Body of pancreas (tissue), 4 donors: ENCODE measurements around the gene DLGAP1. TPM values are rescaled to one million over a fixed set of nuclear protein-coding genes. Genes with fewer than 3 reads are reported as not detected.

Source experiments
- ATAC-seq: fragments of 150-250 bp; one replicate; pipeline ENCODE4 v1.9.1; 2016
- DNase-seq, 4 donors: peaks; one replicate each; pipeline ENCODE4 v3.0.0-alpha.2; 2019
- H3K27ac ChIP-seq, 4 donors: fragments of 200-600 bp; sonication (generic); 1 replicate in 3 of 4; 2 replicates in 1 of 4; pipeline versions ENCODE4 v1.5.1 to v1.6.1; 2016 to 2019; ENCODE audit warnings: mild to moderate bottlenecking in 1 of 4, mixed read lengths in 1 of 4, moderate library complexity in 1 of 4
- H3K27me3 ChIP-seq, 2 donors: fragments of 200-600 bp; sonication (generic); one replicate each; pipeline ENCODE4 v1.6.0; 2016; ENCODE audit warnings: mild to moderate bottlenecking in 1 of 2
- H3K36me3 ChIP-seq, 2 donors: fragments of 200-600 bp; sonication (generic); replicated peaks in 1 of 2; 2 replicates each; pipeline ENCODE4 v1.5.1; 2016; ENCODE audit warnings: low read depth in 2 of 2; ENCODE audit not compliant: insufficient read depth in 1 of 2
- H3K4me1 ChIP-seq: fragments of 200-600 bp; sonication (generic); one replicate; pipeline ENCODE4 v1.6.0; 2016
- H3K4me3 ChIP-seq, 2 donors: fragments of 200-600 bp; sonication (generic); 1 replicate in 1 of 2; 2 replicates in 1 of 2; pipeline ENCODE4 v1.5.1; 2016 to 2019
- H3K9me3 ChIP-seq, 3 donors: fragments of 200-600 bp; sonication (generic); 1 replicate in 2 of 3; 2 replicates in 1 of 3; pipeline ENCODE4 v1.5.1; 2016
- CTCF ChIP-seq, 7 experiments: fragments of 450-650 bp in 4 of 7; fragments of 200-600 bp in 3 of 7; sonication (generic) in 3 of 7; IDR thresholded peaks; one replicate each; pipeline ENCODE4 v1.5.1; 2016 to 2019; ENCODE audit warnings: antibody characterized with exemption in 7 of 7
- POLR2A ChIP-seq, 3 donors: fragments of 450-650 bp; IDR thresholded peaks; one replicate each; pipeline ENCODE4 v1.6.1; 2016; ENCODE audit warnings: antibody characterized with exemption in 3 of 3, mild to moderate bottlenecking in 2 of 3
- WGBS, 2 donors: methylation state at CpG; one replicate each; pipeline ENCODE4 v1.1.5; 2017; 5-methylcytosine and 5-hydroxymethylcytosine counted together
- intact Hi-C: fragments of 100-400 bp; cut with DNase I; formaldehyde crosslinking; loops from one replicate; pipeline ENCODE4 v1.15.1; 2023
- total RNA-seq, 2 donors: library from RNA; depleted of rRNA; stranded (reverse); fragments of >200 nt; gene quantifications; one replicate each; pipeline ENCODE4 v1.1.0, GENCODE V29; 2016

Gene DLGAP1
- total RNA-seq, 2 donors from 2014 or later: 0.52 to 7.9 TPM

- intact Hi-C loops: loop anchor here (10.0 kb wide), 1 partner anchor 209 kb away; no protein-coding TSS in a partner anchor
- no peaks in the 10 kb centered on the region for H3K36me3 ChIP-seq
- peaks cover 64% of the 10 kb centered on the region for H3K4me1 ChIP-seq
- WGBS, 2 donors: 58 to 61% methylated on average over 10 of the region's 10 CpGs
- peak overlapping the region; percentile 53 to 99 (median 96) for H3K27ac ChIP-seq
- H3K27me3 ChIP-seq: no peaks in the 10 kb centered on the region
- H3K4me3 ChIP-seq: no peak overlapping the region
- TF ChIP-seq CTCF (IDR thresholded peaks at IDR 0.05): no peak
- TF ChIP-seq POLR2A (IDR thresholded peaks at IDR 0.05): peak in 2 of 3 donors; percentile 52 to 66
- ATAC-seq (peak; percentile 54), DNase-seq (peak in 1 of 4 donors; percentile 27)
- H3K9me3 ChIP-seq: no peaks in the 10 kb centered on the region
Measured at GRCh38 chr18:3455907-3456685, 999.0 kb downstream of the DLGAP1 start.

GRCh38 chr18:3455090-3455635 lies 999.9 kb downstream of the DLGAP1 start:
- intact Hi-C loops: loop anchor here (10.0 kb wide), 1 partner anchor 210 kb away; no protein-coding TSS in a partner anchor
- Histone ChIP-seq H3K27me3 (no peaks in the 10 kb centered on the region), H3K9me3 (no peaks in the 10 kb centered on the region), H3K27ac (peak overlapping the region in 3 of 4 donors; percentile 95 to 99 (median 97)), H3K36me3 (no peaks in the 10 kb centered on the region), H3K4me1 (peaks cover 64% of the 10 kb centered on the region), H3K4me3 (no peak overlapping the region)
- no peak for TF ChIP-seq POLR2A (IDR thresholded peaks at IDR 0.05)
- no peak for TF ChIP-seq CTCF (IDR thresholded peaks at IDR 0.05)
- 33 to 34% methylated on average over 3 of the region's 3 CpGs for WGBS, 2 donors
- ATAC-seq: no peak
- no peak for DNase-seq

- Histone ChIP-seq H3K4me3 (no peak overlapping the region), H3K27ac (peak overlapping the region; percentile 56 to 99 (median 96)), H3K4me1 (peaks cover 64% of the 10 kb centered on the region), H3K36me3 (no peaks in the 10 kb centered on the region), H3K27me3 (no peaks in the 10 kb centered on the region), H3K9me3 (no peaks in the 10 kb centered on the region)
- DNase-seq (peak; percentile 40 to 62 (median 50)), ATAC-seq (no peak)
- 2% methylated on average over 4 of the region's 4 CpGs for WGBS, 2 donors
- TF ChIP-seq POLR2A (IDR thresholded peaks at IDR 0.05) (no peak), CTCF (IDR thresholded peaks at IDR 0.05) (peak; percentile 12 to 77 (median 69))
- intact Hi-C loops: loop anchor here (5.0 to 10.0 kb wide), 2 partner anchors 172 to 210 kb away; no protein-coding TSS in a partner anchor
Measured at GRCh38 chr18:3454365-3455089, 1000.6 kb downstream of the DLGAP1 start.

GRCh38 chr18:3453540-3454364 lies 1001.4 kb downstream of the DLGAP1 start:
- ATAC-seq (no peak), DNase-seq (peak; percentile 26 to 67 (median 46))
- no peaks in the 10 kb centered on the region for H3K27me3 ChIP-seq
- no peak overlapping the region for H3K4me3 ChIP-seq
- H3K36me3 ChIP-seq: no peaks in the 10 kb centered on the region
- peak in 2 of 3 donors; percentile 52 to 59 for TF ChIP-seq POLR2A (IDR thresholded peaks at IDR 0.05)
- no peak for TF ChIP-seq CTCF (IDR thresholded peaks at IDR 0.05)
- intact Hi-C loops: loop anchor here (5.0 to 10.0 kb wide), 2 partner anchors 171 to 211 kb away; no protein-coding TSS in a partner anchor
- H3K27ac ChIP-seq: peak overlapping the region; percentile 95 to 99 (median 98)
- H3K4me1 ChIP-seq: peaks cover 58% of the 10 kb centered on the region
- no peaks in the 10 kb centered on the region for H3K9me3 ChIP-seq
- WGBS, 2 donors: 9 to 17% methylated on average over 21 of the region's 21 CpGs
